Liver (tissue), 3 donors: Measurements from ENCODE around the gene TUNAR.

ENCODE experiments used
- ATF3 ChIP-seq: IDR thresholded peaks from 2 replicates; pipeline ENCODE4 v1.6.1; 2016; ENCODE audit warnings: antibody characterized with exemption
- CTCF ChIP-seq: fragments of 150-350 bp; IDR thresholded peaks from 2 replicates; pipeline ENCODE4 v1.5.1; 2017; ENCODE audit warnings: improper control_type of control experiment, low read depth, low read length; ENCODE audit not compliant: missing input control
- EGR1 ChIP-seq, 2 donors: IDR thresholded peaks; 2 replicates each; pipeline ENCODE4 v1.6.1; 2016 to 2018; ENCODE audit warnings: antibody characterized with exemption in 2 of 2, low read depth in 2 of 2
- MAX ChIP-seq: IDR thresholded peaks from 2 replicates; pipeline ENCODE4 v1.6.1; 2016; ENCODE audit warnings: antibody characterized with exemption
- NR2F2 ChIP-seq: IDR thresholded peaks from 2 replicates; pipeline ENCODE4 v1.6.1; 2016; ENCODE audit warnings: antibody characterized with exemption
- RAD21 ChIP-seq, 2 donors: IDR thresholded peaks; 2 replicates each; pipeline ENCODE4 v1.6.1; 2016; ENCODE audit warnings: antibody characterized with exemption in 2 of 2, mild to moderate bottlenecking in 2 of 2
- TAF1 ChIP-seq: conservative IDR thresholded peaks from 2 replicates; pipeline ENCODE4 v1.6.1; 2016; ENCODE audit warnings: antibody characterized with exemption, mild to moderate bottlenecking
- YY1 ChIP-seq: IDR thresholded peaks from 2 replicates; pipeline ENCODE4 v1.6.1; 2016; ENCODE audit warnings: antibody characterized with exemption, mild to moderate bottlenecking
- ZBTB33 ChIP-seq: IDR thresholded peaks from 2 replicates; pipeline ENCODE4 v1.6.1; 2016; ENCODE audit warnings: antibody characterized with exemption
- donor health status: healthy.
- donor health status: healthy.

GRCh38 chr14:95918466-95918865 is 41.8 kb downstream of the TUNAR start:
- TF ChIP-seq NR2F2, result no peak
- no peak for TF ChIP-seq TAF1
- no peak for TF ChIP-seq ZBTB33
- TF ChIP-seq CTCF, result no peak
- no peak for TF ChIP-seq EGR1 (IDR thresholded peaks at IDR 0.05; ENCODE audit: low read depth in 2 of 2)
- TF ChIP-seq ATF3, result no peak
- no peak for TF ChIP-seq YY1
- TF ChIP-seq RAD21 (IDR thresholded peaks at IDR 0.05), result no peak
- TF ChIP-seq MAX, result no peak
